ENCODE results near the gene SEMA3D.

- TF ChIP-seq CTCF (IDR thresholded peaks at IDR 0.05) (no peak), EZH2 (IDR thresholded peaks at IDR 0.05; ENCODE audit: borderline replicate concordance, insufficient read depth, low read depth, low read length, poor library complexity, severe bottlenecking) (no peak)
Measured at GRCh38 chr7:85074992-85075391, 111.9 kb downstream of the SEMA3D start.

All from B cell (primary cell).